HUES64 (cell line): Measurements from ENCODE around the gene ZNHIT1.
A peak's percentile ranks its signal among the peaks of the same experiment; 100 is the strongest.

Experiments
- H3K27ac ChIP-seq: 2 replicates; pipeline ENCODE4 v1.7.0; 2013; ENCODE audit warnings: low read depth, low read length, inconsistent platforms
- H3K27me3 ChIP-seq: 2 replicates; pipeline ENCODE4 v1.6.1; 2013; ENCODE audit warnings: mild to moderate bottlenecking, low read length; ENCODE audit not compliant: insufficient read depth
- H3K36me3 ChIP-seq: 2 replicates; pipeline ENCODE4 v1.6.1; 2013; ENCODE audit warnings: mild to moderate bottlenecking, low read length; ENCODE audit not compliant: insufficient read depth
- H3K4me1 ChIP-seq: 2 replicates; pipeline ENCODE4 v1.6.1; 2013; ENCODE audit warnings: mild to moderate bottlenecking, low read length, moderate library complexity; ENCODE audit not compliant: insufficient read depth
- H3K4me3 ChIP-seq: 2 replicates; pipeline ENCODE4 v1.5.1; 2013; ENCODE audit warnings: mild to moderate bottlenecking, low read length, moderate library complexity
- H3K9ac ChIP-seq: 2 replicates; pipeline ENCODE4 v1.6.1; 2013; ENCODE audit warnings: mild to moderate bottlenecking, low read depth, low read length
- H3K9me3 ChIP-seq: 2 replicates; pipeline ENCODE4 v1.6.1; 2013; ENCODE audit warnings: low read depth, low read length; ENCODE audit not compliant: insufficient read depth
- WGBS: fragments of 150-250, 120-280 bp; methylation state at CpG from one replicate; pipeline ENCODE4 v1.1.7; 2013; ENCODE audit warnings: missing lambda C conversion rate; 5-methylcytosine and 5-hydroxymethylcytosine counted together

ZNHIT1 gene

GRCh38 chr7:101237206-101238067 lies 19.5 kb downstream of the ZNHIT1 start, which contains the start of gene CLDN15:
TSS of gene CLDN15 (minus strand) at chr7:101237802. CDS start at chr7:101237581, 221 bp downstream.
- Histone ChIP-seq H3K9ac (no peak within 1 kb of the TSS), H3K27ac (0 out of 2 replicates have a peak within 1 kb of the TSS, but pooled peaks have one; percentile 25), H3K36me3 (peaks cover 18% of the 10 kb centered on the region; the same call in 1 of the 2 replicates), H3K9me3 (no peaks in the 10 kb centered on the region), H3K27me3 (no peaks in the 10 kb centered on the region), H3K4me1 (peaks cover 8% of the 10 kb centered on the region), H3K4me3 (no peak within 1 kb of the TSS)
- 81% methylated on average over 31 of the region's 31 CpGs for WGBS

- Histone ChIP-seq H3K4me1 (peaks cover 8% of the 10 kb centered on the region; the same call in 1 of the 2 replicates), H3K27me3 (no peaks in the 10 kb centered on the region), H3K27ac (no peak overlapping the region; the same call in 1 of the 2 replicates), H3K9ac (no peak overlapping the region), H3K36me3 (peaks cover 18% of the 10 kb centered on the region; the same call in 1 of the 2 replicates), H3K4me3 (no peak overlapping the region), H3K9me3 (no peaks in the 10 kb centered on the region)
- 87% methylated on average over 26 of the region's 28 CpGs for WGBS
Measured at GRCh38 chr7:101238226-101239182, 20.5 kb downstream of the ZNHIT1 start.

- peaks cover 18% of the 10 kb centered on the region; the same call in 1 of the 2 replicates for H3K36me3 ChIP-seq
- H3K27ac ChIP-seq, result no peak overlapping the region; the same call in 1 of the 2 replicates
- WGBS, result 90% methylated on average over 27 of the region's 27 CpGs
- H3K9me3 ChIP-seq, result no peaks in the 10 kb centered on the region
- no peak overlapping the region for H3K9ac ChIP-seq
- H3K27me3 ChIP-seq, result no peaks in the 10 kb centered on the region
- peaks cover 13% of the 10 kb centered on the region; the same call in 1 of the 2 replicates for H3K4me1 ChIP-seq
- H3K4me3 ChIP-seq, result no peak overlapping the region
Measured at GRCh38 chr7:101239191-101239950, 21.4 kb downstream of the ZNHIT1 start.

GRCh38 chr7:101239951-101240220 lies 21.9 kb downstream of the ZNHIT1 start:
- 93% methylated on average over 9 of the region's 9 CpGs for WGBS
- H3K36me3 ChIP-seq, result peaks cover 18% of the 10 kb centered on the region; the same call in 1 of the 2 replicates

GRCh38 chr7:101240226-101241014 lies 22.5 kb downstream of the ZNHIT1 start:
- no peak overlapping the region for H3K9ac ChIP-seq
- peaks cover 13% of the 10 kb centered on the region; the same call in 1 of the 2 replicates for H3K4me1 ChIP-seq
- peaks cover 18% of the 10 kb centered on the region; the same call in 1 of the 2 replicates for H3K36me3 ChIP-seq
- no peak overlapping the region for H3K4me3 ChIP-seq
- 91% methylated on average over 32 of the region's 32 CpGs for WGBS
- H3K27me3 ChIP-seq, result no peaks in the 10 kb centered on the region
- no peak overlapping the region for H3K27ac ChIP-seq
- H3K9me3 ChIP-seq, result no peaks in the 10 kb centered on the region

More at GRCh38 chr7:101239951-101240220, 21.9 kb downstream of the ZNHIT1 start:
- Histone ChIP-seq H3K27ac (no peak overlapping the region), H3K9me3 (no peaks in the 10 kb centered on the region), H3K4me1 (peaks cover 13% of the 10 kb centered on the region; the same call in 1 of the 2 replicates), H3K27me3 (no peaks in the 10 kb centered on the region), H3K4me3 (no peak overlapping the region), H3K9ac (no peak overlapping the region)

GRCh38 chr7:101241015-101241363 lies 23.0 kb downstream of the ZNHIT1 start:
- Histone ChIP-seq H3K27me3 (no peaks in the 10 kb centered on the region), H3K36me3 (peaks cover 18% of the 10 kb centered on the region), H3K4me3 (no peak overlapping the region), H3K27ac (no peak overlapping the region), H3K4me1 (peaks cover 13% of the 10 kb centered on the region; the same call in 1 of the 2 replicates), H3K9ac (no peak overlapping the region), H3K9me3 (no peaks in the 10 kb centered on the region)
- WGBS, result 96% methylated on average over 12 of the region's 12 CpGs

- Histone ChIP-seq H3K36me3 (peaks cover 18% of the 10 kb centered on the region), H3K27ac (no peak overlapping the region), H3K4me1 (peaks cover 13% of the 10 kb centered on the region; the same call in 1 of the 2 replicates), H3K9ac (no peak overlapping the region), H3K27me3 (no peaks in the 10 kb centered on the region), H3K4me3 (no peak overlapping the region), H3K9me3 (no peaks in the 10 kb centered on the region)
- WGBS, result 95% methylated on average over 16 of the region's 16 CpGs
Measured at GRCh38 chr7:101241443-101242349, 23.7 kb downstream of the ZNHIT1 start.

GRCh38 chr7:101243646-101244374 lies 25.8 kb downstream of the ZNHIT1 start:
- Histone ChIP-seq H3K4me1 (peaks cover 5% of the 10 kb centered on the region; the same call in 1 of the 2 replicates), H3K27me3 (no peaks in the 10 kb centered on the region), H3K36me3 (peaks cover 15% of the 10 kb centered on the region), H3K4me3 (peak overlapping the region; percentile 84), H3K9me3 (no peaks in the 10 kb centered on the region), H3K9ac (peak overlapping the region; percentile 70), H3K27ac (no peak overlapping the region)
- WGBS, result 47% methylated on average over 28 of the region's 28 CpGs
